NCI-H2029 treated with DMSO at 0.1 percent for 48 hours (cell line): Measurements from ENCODE around the gene PPIL1.

Source experiments
- DNase-seq: peaks from one replicate; lab custom pipeline; 2025; lab: John Stamatoyannopoulos, UW

PPIL1 gene

GRCh38 chr6:36855750-36856149 is 18.9 kb downstream of the PPIL1 start:
- DNase-seq = no peak

GRCh38 chr6:36853325-36853724 is 21.3 kb downstream of the PPIL1 start:
- no peak for DNase-seq

GRCh38 chr6:36852481-36853147 is 22.0 kb downstream of the PPIL1 start:
- DNase-seq = no peak

GRCh38 chr6:36851626-36852025 is 23.0 kb downstream of the PPIL1 start:
- DNase-seq = no peak

GRCh38 chr6:36851149-36851614 is 23.4 kb downstream of the PPIL1 start:
- DNase-seq = peak; percentile 50

- no peak for DNase-seq
These were observed 24.6 kb downstream of the PPIL1 start for GRCh38 chr6:36850021-36850420.

- no peak for DNase-seq
These were observed 25.8 kb downstream of the PPIL1 start for GRCh38 chr6:36848658-36849441.

- no peak for DNase-seq
These were observed 26.6 kb downstream of the PPIL1 start for GRCh38 chr6:36847991-36848390.

GRCh38 chr6:36847152-36847551 is 27.5 kb downstream of the PPIL1 start:
- DNase-seq = no peak

- no peak for DNase-seq
These were observed 29.4 kb downstream of the PPIL1 start for GRCh38 chr6:36845233-36845632.

GRCh38 chr6:36844232-36845170 is 30.1 kb downstream of the PPIL1 start:
- DNase-seq = no peak

GRCh38 chr6:36843170-36843569 is 31.4 kb downstream of the PPIL1 start:
- no peak for DNase-seq

GRCh38 chr6:36841756-36842155 is 32.8 kb downstream of the PPIL1 start:
- DNase-seq = no peak

- DNase-seq = no peak
These were observed 33.9 kb downstream of the PPIL1 start for GRCh38 chr6:36840432-36841403.

GRCh38 chr6:36839749-36840431 is 34.7 kb downstream of the PPIL1 start:
- DNase-seq = no peak

GRCh38 chr6:36838896-36839748 is 35.5 kb downstream of the PPIL1 start, which contains the start of gene CPNE5:
TSS of gene CPNE5 (minus strand) at chr6:36839444. CDS start at chr6:36839377, 67 bp downstream.
- no peak for DNase-seq

GRCh38 chr6:36837686-36838085 is 36.9 kb downstream of the PPIL1 start:
- no peak for DNase-seq

- DNase-seq = no peak
These were observed 37.6 kb downstream of the PPIL1 start for GRCh38 chr6:36837022-36837339.
